ENCODE results near the gene COMT. TPM values are rescaled to one million over a fixed set of nuclear protein-coding genes. Genes with fewer than 3 reads are reported as not detected.

Gene COMT
- total RNA-seq, 1 donor from 2014 or later: 34.8 TPM

- H3K27ac Mint-ChIP-seq (ENCODE audit: unreplicated experiment): no peak overlapping the region
- H3K4me3 Mint-ChIP-seq (ENCODE audit: unreplicated experiment): no peak overlapping the region
Measured at GRCh38 chr22:19911540-19912270, 29.9 kb upstream of the COMT start.

GRCh38 chr22:19912271-19912999 is 29.1 kb upstream of the COMT start:
- Mint-ChIP-seq H3K4me3 (ENCODE audit: unreplicated experiment) (no peak overlapping the region), H3K27ac (ENCODE audit: unreplicated experiment) (no peak overlapping the region), H3K4me1 (ENCODE audit: low read depth, unreplicated experiment) (no peaks in the 10 kb centered on the region), H3K9me3 (ENCODE audit: unreplicated experiment) (no peaks in the 10 kb centered on the region), H3K36me3 (ENCODE audit: unreplicated experiment) (peaks cover 6% of the 10 kb centered on the region), H3K27me3 (ENCODE audit: unreplicated experiment) (peaks cover 13% of the 10 kb centered on the region)
- no peak for TF ChIP-seq CTCF (IDR thresholded peaks at IDR 0.05; ENCODE audit: partially characterized antibody, unreplicated experiment)
- no peak for DNase-seq

More at GRCh38 chr22:19911540-19912270, 29.9 kb upstream of the COMT start:
- H3K4me1 Mint-ChIP-seq (ENCODE audit: low read depth, unreplicated experiment): no peaks in the 10 kb centered on the region
- H3K27me3 Mint-ChIP-seq (ENCODE audit: unreplicated experiment): peaks cover 13% of the 10 kb centered on the region
- no peak for TF ChIP-seq CTCF (IDR thresholded peaks at IDR 0.05; ENCODE audit: partially characterized antibody, unreplicated experiment)
- no peak for DNase-seq
- H3K36me3 Mint-ChIP-seq (ENCODE audit: unreplicated experiment): peaks cover 6% of the 10 kb centered on the region
- no peaks in the 10 kb centered on the region for H3K9me3 Mint-ChIP-seq (ENCODE audit: unreplicated experiment)

- H3K36me3 Mint-ChIP-seq (ENCODE audit: unreplicated experiment): peaks cover 6% of the 10 kb centered on the region
- H3K4me3 Mint-ChIP-seq (ENCODE audit: unreplicated experiment): no peak overlapping the region
- H3K27me3 Mint-ChIP-seq (ENCODE audit: unreplicated experiment): peaks cover 12% of the 10 kb centered on the region
- DNase-seq: no peak
- no peak for TF ChIP-seq CTCF (IDR thresholded peaks at IDR 0.05; ENCODE audit: partially characterized antibody, unreplicated experiment)
- H3K9me3 Mint-ChIP-seq (ENCODE audit: unreplicated experiment): no peaks in the 10 kb centered on the region
- no peak overlapping the region for H3K27ac Mint-ChIP-seq (ENCODE audit: unreplicated experiment)
- H3K4me1 Mint-ChIP-seq (ENCODE audit: low read depth, unreplicated experiment): no peaks in the 10 kb centered on the region
Measured at GRCh38 chr22:19913337-19913936, 28.1 kb upstream of the COMT start.

- Mint-ChIP-seq H3K4me3 (ENCODE audit: unreplicated experiment) (no peak overlapping the region), H3K27me3 (ENCODE audit: unreplicated experiment) (peaks cover 10% of the 10 kb centered on the region), H3K9me3 (ENCODE audit: unreplicated experiment) (no peaks in the 10 kb centered on the region), H3K4me1 (ENCODE audit: low read depth, unreplicated experiment) (no peaks in the 10 kb centered on the region), H3K27ac (ENCODE audit: unreplicated experiment) (no peak overlapping the region), H3K36me3 (ENCODE audit: unreplicated experiment) (peaks cover 6% of the 10 kb centered on the region)
- DNase-seq: no peak
- TF ChIP-seq CTCF (IDR thresholded peaks at IDR 0.05; ENCODE audit: partially characterized antibody, unreplicated experiment): no peak
Measured at GRCh38 chr22:19914201-19914943, 27.2 kb upstream of the COMT start.

All from glutamatergic neuron (in vitro differentiated cells).